ENCODE measurements around the gene SULT1A3. TPM values are rescaled to one million over a fixed set of nuclear protein-coding genes. Genes with fewer than 3 reads are reported as not detected.
"Not testable (repeated sequence)": the region's sequence is repeated elsewhere in the genome, so short reads cannot be mapped to it uniquely, and the experiment has no call there.

SULT1A3 gene
- total RNA-seq, 1 experiment from 2014 or later, result 8.3 TPM

DNA sequence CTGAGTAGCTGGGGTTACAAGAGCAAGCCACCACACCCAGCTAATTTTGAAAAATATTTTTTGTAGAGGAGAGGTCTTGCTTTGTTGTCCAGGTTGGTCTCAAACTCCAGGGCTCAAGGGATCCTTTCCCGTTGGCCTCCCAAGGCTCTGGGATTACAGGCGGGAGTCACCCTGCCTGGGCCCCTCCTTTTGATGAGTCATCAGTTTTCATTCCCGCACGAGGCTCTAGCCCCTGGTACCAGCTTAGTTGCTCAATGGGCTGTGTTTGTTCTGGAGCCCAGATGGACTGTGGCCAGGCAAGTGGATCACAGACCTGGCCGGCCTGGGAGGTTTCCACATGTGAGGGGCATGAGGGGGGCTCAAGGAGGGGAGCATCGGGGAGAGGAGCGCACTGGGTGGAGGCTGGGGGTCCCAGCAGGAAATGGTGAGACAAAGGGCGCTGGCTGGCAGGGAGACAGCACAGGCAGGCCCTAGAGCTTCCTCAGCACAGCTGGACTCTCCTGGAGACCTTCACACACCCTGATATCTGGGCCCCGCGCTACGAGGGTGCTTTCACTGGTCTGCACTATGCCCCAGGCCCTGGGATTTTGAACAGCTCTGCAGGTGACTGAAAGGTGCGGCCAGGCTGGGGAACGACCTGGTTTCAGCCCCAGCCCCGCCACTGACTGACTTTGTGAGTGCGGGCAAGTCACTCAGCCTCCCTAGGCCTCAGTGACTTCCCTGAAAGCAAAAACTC, 721 bp downstream of the SULT1A3 start:
- H3K9me3 Mint-ChIP-seq (ENCODE audit: unreplicated experiment); H3K36me3 Mint-ChIP-seq (ENCODE audit: insufficient read depth, unreplicated experiment); DNase-seq; H3K4me3 ChIP-seq (ENCODE audit: low read depth, low read length); H3K4me3 Mint-ChIP-seq (ENCODE audit: unreplicated experiment); H3K27ac Mint-ChIP-seq (ENCODE audit: unreplicated experiment); H3K4me1 Mint-ChIP-seq (ENCODE audit: low read depth, unreplicated experiment); H3K4me1 ChIP-seq; CTCF ChIA-PET; POLR2A ChIA-PET; intact Hi-C loops (cut with micrococcal nuclease; ENCODE audit: unreplicated experiment); H3K27me3 Mint-ChIP-seq (ENCODE audit: insufficient read depth, unreplicated experiment); BruUV-seq (replicated peaks); H3K27me3 ChIP-seq (replicated peaks; ENCODE audit: control insufficient read depth, insufficient read depth, low read length); H3K36me3 ChIP-seq (ENCODE audit: control insufficient read depth, insufficient read depth, low read length); H3K9me3 ChIP-seq: not testable (repeated sequence)

DNA sequence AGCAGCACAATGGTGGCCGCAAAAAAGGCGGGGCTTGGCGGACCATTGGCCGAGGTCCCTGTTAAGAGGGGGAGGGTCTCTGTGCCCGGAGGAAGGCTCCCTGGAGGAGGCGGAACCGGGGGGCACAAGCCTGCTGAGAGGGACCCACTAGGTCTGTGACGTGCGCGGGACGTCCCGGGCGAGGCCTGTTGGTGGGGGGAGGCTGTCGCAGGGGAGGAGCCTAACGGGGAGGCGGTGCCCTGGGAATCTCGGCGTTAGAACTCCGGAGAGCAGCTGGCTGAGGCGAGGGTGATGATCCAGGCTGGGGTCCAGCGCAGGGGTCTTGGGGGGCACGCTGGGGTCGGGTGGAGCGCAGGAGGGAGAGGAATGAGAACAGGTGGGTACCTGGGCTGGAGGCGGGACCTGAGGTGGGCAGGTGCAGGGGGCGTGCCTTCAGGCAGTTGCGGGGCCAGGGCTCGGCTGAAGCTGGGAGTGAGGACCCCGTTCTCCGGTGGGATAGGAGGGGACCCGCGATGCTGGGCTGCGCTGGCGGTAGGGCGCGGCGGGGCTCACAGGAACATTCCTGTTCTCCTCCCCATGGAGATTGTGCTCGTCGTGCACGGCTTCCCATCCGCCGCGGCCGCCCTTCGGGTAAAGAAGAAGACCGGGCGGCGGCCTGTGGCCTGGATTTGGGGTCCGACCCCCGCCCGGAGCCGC, 6.6 kb downstream of the SULT1A3 start:
- DNase-seq, result peak in 1 of 2 experiments; percentile 14
- H3K9me3 ChIP-seq; CTCF ChIA-PET; H3K4me1 Mint-ChIP-seq (ENCODE audit: low read depth, unreplicated experiment); H3K27ac Mint-ChIP-seq (ENCODE audit: unreplicated experiment); H3K36me3 ChIP-seq (ENCODE audit: control insufficient read depth, insufficient read depth, low read length); H3K27me3 ChIP-seq (replicated peaks; ENCODE audit: control insufficient read depth, insufficient read depth, low read length); H3K36me3 Mint-ChIP-seq (ENCODE audit: insufficient read depth, unreplicated experiment); POLR2A ChIA-PET; H3K27me3 Mint-ChIP-seq (ENCODE audit: insufficient read depth, unreplicated experiment); intact Hi-C loops (cut with micrococcal nuclease; ENCODE audit: unreplicated experiment); H3K4me1 ChIP-seq; BruUV-seq (replicated peaks); H3K9me3 Mint-ChIP-seq (ENCODE audit: unreplicated experiment); H3K4me3 Mint-ChIP-seq (ENCODE audit: unreplicated experiment): not testable (repeated sequence)
- peak overlapping the region; percentile 37 for H3K4me3 ChIP-seq (ENCODE audit: low read depth, low read length)

DNA sequence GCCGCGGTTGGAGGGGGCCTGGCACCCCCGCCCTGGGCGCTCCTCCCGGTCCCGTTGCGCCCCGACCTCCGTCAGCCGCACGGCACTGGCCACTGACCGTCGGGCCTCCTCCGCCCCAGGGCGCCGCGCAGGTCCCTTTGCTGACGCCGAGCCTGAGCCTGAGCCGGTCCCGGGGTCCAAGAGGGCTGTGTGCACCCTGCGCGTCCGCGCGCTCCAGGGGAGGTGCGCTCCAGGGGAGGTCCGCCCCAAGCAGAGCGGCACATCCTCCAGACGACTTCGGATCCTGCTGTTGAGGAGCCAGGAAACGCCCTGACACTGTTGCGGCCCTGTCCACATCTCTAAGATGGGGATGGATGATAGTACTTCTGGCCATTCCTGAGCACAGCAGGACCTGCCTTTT, 7.2 kb downstream of the SULT1A3 start:
- H3K9me3 ChIP-seq; H3K9me3 Mint-ChIP-seq (ENCODE audit: unreplicated experiment); H3K27ac Mint-ChIP-seq (ENCODE audit: unreplicated experiment); H3K4me1 ChIP-seq; CTCF ChIA-PET; H3K36me3 ChIP-seq (ENCODE audit: control insufficient read depth, insufficient read depth, low read length); H3K4me3 ChIP-seq (ENCODE audit: low read depth, low read length); H3K4me3 Mint-ChIP-seq (ENCODE audit: unreplicated experiment); H3K36me3 Mint-ChIP-seq (ENCODE audit: insufficient read depth, unreplicated experiment); H3K27me3 ChIP-seq (replicated peaks; ENCODE audit: control insufficient read depth, insufficient read depth, low read length); H3K27me3 Mint-ChIP-seq (ENCODE audit: insufficient read depth, unreplicated experiment); intact Hi-C loops (cut with micrococcal nuclease; ENCODE audit: unreplicated experiment); H3K4me1 Mint-ChIP-seq (ENCODE audit: low read depth, unreplicated experiment); DNase-seq; BruUV-seq (replicated peaks); POLR2A ChIA-PET: not testable (repeated sequence)

DNA sequence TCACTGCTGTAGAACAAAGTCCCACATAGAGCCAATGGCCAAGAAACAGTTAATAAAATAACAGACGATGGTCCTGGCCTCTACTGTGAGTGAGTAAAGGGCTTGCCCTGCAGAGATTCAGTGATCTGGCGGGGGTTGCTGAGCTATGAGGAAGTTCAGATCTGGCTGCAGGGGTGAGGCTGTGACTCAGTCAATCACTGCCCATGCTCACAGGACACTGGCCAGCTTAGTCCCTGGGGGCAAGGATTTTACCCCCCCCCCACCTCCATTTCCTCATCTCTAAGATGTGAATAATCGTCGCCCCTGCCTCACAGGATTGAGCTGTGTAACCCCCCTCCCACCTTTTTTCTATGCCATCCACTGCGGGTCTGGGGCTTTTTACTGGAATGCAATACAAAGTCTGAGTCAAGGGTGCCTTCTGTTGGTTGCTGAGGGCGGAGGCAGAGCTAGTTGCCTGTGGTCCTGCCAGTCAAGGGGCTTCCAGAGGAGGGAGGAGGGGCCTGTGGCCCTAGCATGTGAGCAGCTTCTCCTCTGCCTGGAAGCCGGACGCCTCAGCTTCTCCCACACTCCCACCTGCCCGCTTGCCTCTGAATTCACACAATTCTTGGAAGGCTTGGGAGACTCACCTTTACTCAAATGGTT, 8.1 kb downstream of the SULT1A3 start:
- H3K27me3 ChIP-seq (replicated peaks; ENCODE audit: control insufficient read depth, insufficient read depth, low read length); H3K4me3 ChIP-seq (ENCODE audit: low read depth, low read length); H3K36me3 ChIP-seq (ENCODE audit: control insufficient read depth, insufficient read depth, low read length); intact Hi-C loops (cut with micrococcal nuclease; ENCODE audit: unreplicated experiment); BruUV-seq (replicated peaks); H3K4me3 Mint-ChIP-seq (ENCODE audit: unreplicated experiment); H3K27ac Mint-ChIP-seq (ENCODE audit: unreplicated experiment); H3K4me1 ChIP-seq; H3K9me3 ChIP-seq; CTCF ChIA-PET; H3K27me3 Mint-ChIP-seq (ENCODE audit: insufficient read depth, unreplicated experiment); H3K9me3 Mint-ChIP-seq (ENCODE audit: unreplicated experiment); H3K4me1 Mint-ChIP-seq (ENCODE audit: low read depth, unreplicated experiment); H3K36me3 Mint-ChIP-seq (ENCODE audit: insufficient read depth, unreplicated experiment): not testable (repeated sequence)
- DNase-seq, result peak in 1 of 2 experiments; percentile 26
- POLR2A ChIA-PET, result interaction anchor here (0.6 kb wide), 1 partner anchor 95 kb away, joined by 3 read pairs; no protein-coding TSS in a partner anchor

DNA sequence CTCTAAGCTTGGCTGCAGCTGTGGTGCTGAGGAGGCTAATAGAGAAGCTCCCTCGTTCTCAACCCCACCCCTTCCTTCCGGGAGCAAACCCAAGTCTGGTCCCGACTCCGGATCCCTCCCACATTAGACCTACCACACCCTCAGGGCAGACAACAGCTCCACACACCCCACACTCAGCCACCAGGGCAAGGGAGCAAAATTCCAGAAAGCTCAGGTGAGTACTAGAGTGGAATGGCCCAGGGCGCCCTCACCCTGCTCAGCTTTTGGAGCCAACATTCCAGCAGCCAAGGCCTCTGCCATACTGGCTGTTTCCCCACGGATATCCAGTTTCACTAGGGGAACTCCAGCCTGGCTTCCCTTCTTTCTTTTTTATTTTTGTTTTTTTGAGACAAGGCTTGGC, 10.0 kb downstream of the SULT1A3 start:
- H3K27ac Mint-ChIP-seq (ENCODE audit: unreplicated experiment); H3K9me3 ChIP-seq; H3K36me3 ChIP-seq (ENCODE audit: control insufficient read depth, insufficient read depth, low read length); BruUV-seq (replicated peaks); H3K36me3 Mint-ChIP-seq (ENCODE audit: insufficient read depth, unreplicated experiment); H3K4me1 ChIP-seq; intact Hi-C loops (cut with micrococcal nuclease; ENCODE audit: unreplicated experiment); H3K4me3 Mint-ChIP-seq (ENCODE audit: unreplicated experiment); H3K27me3 Mint-ChIP-seq (ENCODE audit: insufficient read depth, unreplicated experiment); POLR2A ChIA-PET; H3K4me1 Mint-ChIP-seq (ENCODE audit: low read depth, unreplicated experiment); H3K9me3 Mint-ChIP-seq (ENCODE audit: unreplicated experiment); CTCF ChIA-PET; H3K27me3 ChIP-seq (replicated peaks; ENCODE audit: control insufficient read depth, insufficient read depth, low read length); H3K4me3 ChIP-seq (ENCODE audit: low read depth, low read length): not testable (repeated sequence)
- peak in 1 of 2 experiments; percentile 24 for DNase-seq

DNA sequence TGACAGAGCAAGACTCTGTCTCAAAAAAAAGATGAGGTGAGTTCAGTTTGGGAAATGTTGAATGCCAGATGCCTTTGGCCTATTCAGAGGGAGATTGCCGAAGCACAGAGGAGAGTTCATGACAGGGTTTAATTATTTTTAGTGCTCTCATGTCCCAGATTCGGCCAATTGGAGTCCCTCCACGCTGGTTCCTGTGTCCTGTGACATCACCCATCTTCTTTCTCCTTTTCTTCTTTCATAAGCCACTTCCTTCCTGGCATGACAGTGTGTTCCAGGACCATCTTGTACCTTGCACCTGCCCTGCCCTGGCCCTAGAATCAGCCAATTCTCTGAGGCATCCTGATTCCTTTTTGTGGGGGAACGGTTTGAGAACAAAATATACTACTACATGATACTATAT, 12.4 kb downstream of the SULT1A3 start:
- H3K27ac Mint-ChIP-seq (ENCODE audit: unreplicated experiment); POLR2A ChIA-PET; H3K27me3 ChIP-seq (replicated peaks; ENCODE audit: control insufficient read depth, insufficient read depth, low read length); H3K4me1 ChIP-seq; H3K4me3 ChIP-seq (ENCODE audit: low read depth, low read length); DNase-seq; CTCF ChIA-PET; H3K36me3 ChIP-seq (ENCODE audit: control insufficient read depth, insufficient read depth, low read length); H3K27me3 Mint-ChIP-seq (ENCODE audit: insufficient read depth, unreplicated experiment); BruUV-seq (replicated peaks); H3K36me3 Mint-ChIP-seq (ENCODE audit: insufficient read depth, unreplicated experiment); H3K9me3 ChIP-seq; H3K9me3 Mint-ChIP-seq (ENCODE audit: unreplicated experiment); H3K4me1 Mint-ChIP-seq (ENCODE audit: low read depth, unreplicated experiment); H3K4me3 Mint-ChIP-seq (ENCODE audit: unreplicated experiment); intact Hi-C loops (cut with micrococcal nuclease; ENCODE audit: unreplicated experiment): not testable (repeated sequence)

DNA sequence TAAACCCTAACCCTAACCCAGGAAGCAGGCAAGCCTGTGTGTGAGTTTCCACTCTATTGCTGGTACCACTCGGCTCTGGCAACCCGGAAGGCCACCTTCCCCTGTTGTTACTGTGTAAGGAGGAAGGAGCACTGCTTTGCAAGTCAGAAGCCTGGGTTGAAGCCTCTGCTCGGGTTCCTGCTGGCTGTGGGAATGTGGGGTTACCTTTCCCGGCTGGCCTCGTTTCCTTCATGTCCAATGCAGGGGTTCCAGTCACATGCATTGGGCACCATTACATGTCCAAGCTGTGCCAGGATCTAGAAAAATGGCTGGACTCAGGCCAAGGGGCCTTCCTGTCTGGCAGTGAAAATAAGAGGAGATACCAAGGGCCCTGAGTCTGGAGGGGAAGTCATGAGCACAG, 18.0 kb downstream of the SULT1A3 start:
- BruUV-seq (replicated peaks); H3K9me3 Mint-ChIP-seq (ENCODE audit: unreplicated experiment); CTCF ChIA-PET; H3K36me3 ChIP-seq (ENCODE audit: control insufficient read depth, insufficient read depth, low read length); intact Hi-C loops (cut with micrococcal nuclease; ENCODE audit: unreplicated experiment); H3K27ac Mint-ChIP-seq (ENCODE audit: unreplicated experiment); H3K9me3 ChIP-seq; H3K27me3 Mint-ChIP-seq (ENCODE audit: insufficient read depth, unreplicated experiment); H3K4me1 ChIP-seq; H3K4me1 Mint-ChIP-seq (ENCODE audit: low read depth, unreplicated experiment); H3K36me3 Mint-ChIP-seq (ENCODE audit: insufficient read depth, unreplicated experiment); H3K4me3 Mint-ChIP-seq (ENCODE audit: unreplicated experiment); DNase-seq; POLR2A ChIA-PET; H3K4me3 ChIP-seq (ENCODE audit: low read depth, low read length); H3K27me3 ChIP-seq (replicated peaks; ENCODE audit: control insufficient read depth, insufficient read depth, low read length): not testable (repeated sequence)
